Lower lobe of right lung (tissue), 2 donors: Measurements from ENCODE around the gene COX5B. TPM values are rescaled to one million over a fixed set of nuclear protein-coding genes. Genes with fewer than 3 reads are reported as not detected.

Experiments
- ATAC-seq, 2 donors: fragments of 200-7000 bp; cut with Tn5 transposase; one replicate each; pipeline ENCODE4 v1.9.1; 2020 to 2022; ENCODE audit warnings: mild to moderate bottlenecking in 2 of 2, moderate library complexity in 2 of 2
- DNase-seq: peaks from one replicate; pipeline ENCODE4 v3.0.0-alpha.2; 2020
- H3K27ac ChIP-seq: fragments of 200-600 bp; one replicate; pipeline ENCODE4 v1.8.0; 2022
- H3K27me3 ChIP-seq: fragments of 200-600 bp; one replicate; pipeline ENCODE4 v1.8.0; 2022; ENCODE audit warnings: low read depth
- H3K36me3 ChIP-seq: fragments of 200-600 bp; one replicate; pipeline ENCODE4 v1.8.0; 2022; ENCODE audit warnings: mild to moderate bottlenecking
- H3K4me1 ChIP-seq: fragments of 200-600 bp; one replicate; pipeline ENCODE4 v1.8.0; 2022
- H3K4me3 ChIP-seq: fragments of 200-600 bp; one replicate; pipeline ENCODE4 v1.8.0; 2022; ENCODE audit warnings: mild to moderate bottlenecking
- H3K9me3 ChIP-seq: fragments of 200-600 bp; one replicate; pipeline ENCODE4 v1.8.0; 2022
- intact Hi-C: fragments of 100-400 bp; cut with DNase I; formaldehyde crosslinking; loops from one replicate; pipeline ENCODE4 v1.11.0; 2022
- total RNA-seq: library from RNA; stranded (reverse); fragmentation: NEBNext Ultra II Directional; extraction: Animal tissue kit (Norgen Biotek cat#: 25700); gene quantifications from one replicate; pipeline ENCODE4 v1.2.1, GENCODE V29; 2021
- TF ChIP-seq, protein P1 (sequence below): fragments of 200-600 bp; IDR thresholded peaks from one replicate; pipeline ENCODE4 v1.8.0; 2022; ENCODE audit warnings: antibody characterized with exemption, mild to moderate bottlenecking
- donor health status: DM: no; HTN: yes; CAD: no; lungs with severe emphysema.

Gene COX5B
- total RNA-seq, 1 donor from 2014 or later = 164 TPM

DNA sequence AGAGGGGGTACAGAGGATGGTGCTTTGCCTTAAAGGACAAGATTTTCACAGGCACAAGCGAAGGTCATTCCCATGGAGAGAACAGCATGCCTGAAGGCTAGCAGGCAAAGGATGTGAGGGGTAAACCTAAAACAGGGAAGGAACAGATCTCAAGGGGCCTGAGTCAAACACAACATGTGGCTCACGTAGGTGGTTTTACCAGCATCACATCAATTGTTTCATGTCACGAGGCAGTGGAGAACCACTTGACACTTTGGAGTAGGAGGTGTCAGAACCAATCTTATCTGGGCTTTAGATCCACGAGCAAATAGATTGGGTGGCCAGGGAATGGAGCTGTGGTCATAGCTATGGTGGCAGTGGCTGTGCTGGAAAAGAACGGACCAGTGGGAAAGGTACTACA, 8.4 kb downstream of the COX5B start:
- no peaks in the 10 kb centered on the region for H3K4me1 ChIP-seq
- ATAC-seq (no peak), DNase-seq (no peak)
- intact Hi-C loops = no loop called here
- TF ChIP-seq, protein P1, sequence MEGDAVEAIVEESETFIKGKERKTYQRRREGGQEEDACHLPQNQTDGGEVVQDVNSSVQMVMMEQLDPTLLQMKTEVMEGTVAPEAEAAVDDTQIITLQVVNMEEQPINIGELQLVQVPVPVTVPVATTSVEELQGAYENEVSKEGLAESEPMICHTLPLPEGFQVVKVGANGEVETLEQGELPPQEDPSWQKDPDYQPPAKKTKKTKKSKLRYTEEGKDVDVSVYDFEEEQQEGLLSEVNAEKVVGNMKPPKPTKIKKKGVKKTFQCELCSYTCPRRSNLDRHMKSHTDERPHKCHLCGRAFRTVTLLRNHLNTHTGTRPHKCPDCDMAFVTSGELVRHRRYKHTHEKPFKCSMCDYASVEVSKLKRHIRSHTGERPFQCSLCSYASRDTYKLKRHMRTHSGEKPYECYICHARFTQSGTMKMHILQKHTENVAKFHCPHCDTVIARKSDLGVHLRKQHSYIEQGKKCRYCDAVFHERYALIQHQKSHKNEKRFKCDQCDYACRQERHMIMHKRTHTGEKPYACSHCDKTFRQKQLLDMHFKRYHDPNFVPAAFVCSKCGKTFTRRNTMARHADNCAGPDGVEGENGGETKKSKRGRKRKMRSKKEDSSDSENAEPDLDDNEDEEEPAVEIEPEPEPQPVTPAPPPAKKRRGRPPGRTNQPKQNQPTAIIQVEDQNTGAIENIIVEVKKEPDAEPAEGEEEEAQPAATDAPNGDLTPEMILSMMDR = no peak
- H3K27me3 ChIP-seq = no peaks in the 10 kb centered on the region
- H3K36me3 ChIP-seq = peaks cover 56% of the 10 kb centered on the region
- no peak overlapping the region for H3K4me3 ChIP-seq
- H3K9me3 ChIP-seq = no peaks in the 10 kb centered on the region
- no peak overlapping the region for H3K27ac ChIP-seq

DNA sequence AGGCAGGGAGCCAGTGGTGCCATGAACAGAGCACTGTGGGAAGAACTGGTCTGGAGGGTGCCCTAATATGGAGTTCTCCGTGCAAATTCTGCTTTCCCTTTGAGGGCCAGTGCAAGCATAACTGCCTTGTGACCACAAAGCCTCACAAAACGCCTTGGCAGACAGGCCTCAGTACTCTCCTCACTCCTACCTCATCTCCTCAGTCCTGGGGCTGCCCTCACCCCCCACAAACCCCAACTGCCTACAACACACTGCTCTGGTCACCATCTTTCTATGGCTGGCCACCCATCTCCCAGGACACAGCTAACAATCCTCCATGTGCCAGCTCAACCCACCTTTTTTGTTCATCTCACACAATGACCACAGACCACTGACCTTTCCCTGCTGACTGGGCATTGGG, 8.9 kb downstream of the COX5B start:
- H3K4me1 ChIP-seq = no peaks in the 10 kb centered on the region
- H3K36me3 ChIP-seq = peaks cover 54% of the 10 kb centered on the region
- H3K27ac ChIP-seq = no peak overlapping the region
- intact Hi-C loops = no loop called here
- TF ChIP-seq, protein P1 = no peak
- ATAC-seq (no peak), DNase-seq (no peak)
- H3K27me3 ChIP-seq = no peaks in the 10 kb centered on the region
- H3K4me3 ChIP-seq = no peak overlapping the region
- H3K9me3 ChIP-seq = no peaks in the 10 kb centered on the region

DNA sequence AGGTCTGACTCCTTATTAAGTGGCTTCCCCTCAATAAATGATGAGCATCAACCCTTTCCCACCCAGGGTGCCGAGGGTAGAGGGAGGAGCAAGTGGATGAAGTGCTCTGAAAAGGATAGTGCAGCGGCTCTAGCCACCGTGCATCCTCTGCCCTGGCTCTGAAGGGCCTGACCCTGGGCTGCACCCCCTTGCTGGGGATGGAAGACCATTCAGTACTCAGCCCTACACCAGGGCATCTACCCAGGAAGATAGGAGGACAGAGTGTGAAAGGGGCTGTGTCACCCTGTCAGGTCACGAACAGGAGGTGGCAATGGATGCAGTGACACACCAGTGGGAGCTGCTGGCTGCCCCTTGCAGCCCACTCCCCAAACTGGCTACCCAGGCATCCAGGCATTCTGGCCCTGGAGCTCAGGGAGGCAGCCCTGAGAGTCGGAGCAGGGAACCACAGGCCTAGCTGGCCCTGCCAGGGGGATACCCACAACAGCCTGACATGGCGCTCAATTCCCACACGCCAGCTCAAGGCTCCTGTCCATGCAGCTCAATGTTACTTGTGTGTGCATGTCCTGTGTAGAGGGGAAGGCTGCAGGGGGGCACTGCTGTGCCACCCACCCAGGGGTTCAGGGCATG, 10.4 kb downstream of the COX5B start:
- no peak for DNase-seq
- H3K4me3 ChIP-seq = no peak overlapping the region
- H3K27me3 ChIP-seq = no peaks in the 10 kb centered on the region
- peaks cover 6% of the 10 kb centered on the region for H3K4me1 ChIP-seq
- no peak overlapping the region for H3K27ac ChIP-seq
- H3K9me3 ChIP-seq = no peaks in the 10 kb centered on the region
- TF ChIP-seq, protein P1 = no peak
- intact Hi-C loops = no loop called here
- H3K36me3 ChIP-seq = peaks cover 50% of the 10 kb centered on the region
- no peak for ATAC-seq

DNA sequence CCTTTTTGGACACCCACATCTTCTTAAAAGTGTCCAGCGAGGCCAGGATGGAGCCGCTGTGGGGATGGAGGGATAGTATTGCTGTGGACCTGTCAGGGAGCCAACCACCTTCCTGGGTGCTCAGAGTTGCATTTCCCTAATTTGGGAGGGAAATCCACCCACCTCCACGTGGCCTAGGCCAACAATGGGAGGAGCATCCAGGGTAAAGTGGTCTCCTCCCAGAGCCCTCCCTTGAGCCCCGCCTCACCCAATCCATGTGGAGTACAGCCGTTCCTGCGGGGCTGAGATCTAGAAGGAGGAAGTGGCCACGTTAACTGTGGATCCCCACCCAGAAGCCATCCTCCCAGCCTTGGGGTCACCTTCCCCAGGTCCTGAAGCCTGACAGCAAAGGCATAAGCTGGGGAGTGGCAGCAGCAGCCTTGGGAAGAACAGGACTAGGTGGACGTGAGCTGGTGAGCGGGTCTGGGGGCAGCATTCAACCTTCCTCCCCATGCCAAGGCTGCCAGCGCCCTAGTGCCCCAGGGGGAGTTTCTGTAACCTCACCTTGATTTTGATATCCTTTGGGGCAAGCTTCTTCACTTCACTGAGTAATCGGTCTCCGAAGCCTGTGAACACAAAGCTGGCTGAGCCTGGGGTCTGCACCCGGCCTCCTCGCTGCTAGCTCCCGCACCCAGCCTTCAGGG, 11.2 kb downstream of the COX5B start:
- no peak overlapping the region for H3K27ac ChIP-seq
- peaks cover 14% of the 10 kb centered on the region for H3K4me1 ChIP-seq
- DNase-seq (no peak), ATAC-seq (no peak)
- TF ChIP-seq, protein P1 = no peak
- H3K9me3 ChIP-seq = no peaks in the 10 kb centered on the region
- H3K4me3 ChIP-seq = no peak overlapping the region
- no peaks in the 10 kb centered on the region for H3K27me3 ChIP-seq
- peaks cover 50% of the 10 kb centered on the region for H3K36me3 ChIP-seq
- intact Hi-C loops = no loop called here

DNA sequence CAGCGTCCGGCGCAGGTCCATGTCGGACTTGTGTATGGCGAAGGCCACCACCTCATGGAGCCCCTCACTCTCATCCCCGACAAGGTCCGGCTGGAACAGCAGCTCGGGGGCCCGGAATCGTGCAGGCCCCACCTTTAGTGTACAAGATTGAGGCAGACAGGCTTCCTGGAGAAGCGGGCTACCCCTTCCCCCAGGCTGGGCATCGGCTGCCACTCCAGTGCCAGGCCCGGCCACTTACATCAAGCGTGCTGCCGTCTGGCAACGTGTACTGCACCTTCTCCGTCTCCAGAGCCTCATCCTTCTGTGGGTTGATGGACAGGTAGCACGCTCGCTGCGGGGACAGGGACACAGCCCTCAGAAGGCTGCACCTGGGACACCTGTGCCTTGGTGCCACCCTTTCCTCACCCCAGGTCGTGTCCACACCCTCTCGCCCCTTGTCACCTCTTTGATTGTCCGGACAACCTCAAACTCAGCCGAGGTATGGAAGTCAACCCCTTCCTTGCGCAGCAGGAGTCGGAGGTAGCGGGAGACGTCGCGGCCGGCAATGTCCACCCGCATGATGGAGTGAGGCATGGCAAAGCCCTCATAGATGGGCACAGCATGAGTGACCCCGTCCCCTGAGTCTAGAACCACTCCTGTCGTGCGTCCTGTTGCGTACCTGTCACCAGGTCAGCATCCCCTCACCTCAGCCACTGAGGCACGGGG, 12.3 kb downstream of the COX5B start:
- no peak overlapping the region for H3K4me3 ChIP-seq
- TF ChIP-seq, protein P1 = no peak
- no peaks in the 10 kb centered on the region for H3K27me3 ChIP-seq
- no peaks in the 10 kb centered on the region for H3K9me3 ChIP-seq
- H3K4me1 ChIP-seq = peaks cover 25% of the 10 kb centered on the region
- no peak overlapping the region for H3K27ac ChIP-seq
- DNase-seq (no peak), ATAC-seq (no peak)
- intact Hi-C loops = no loop called here
- H3K36me3 ChIP-seq = peaks cover 50% of the 10 kb centered on the region
